Hematopoietic multipotent progenitor cell treated with erythropoietin and hydrocortisone succinate and interleukin-3 and kit ligand, for 17 days (in vitro differentiated cells): ENCODE data around the gene ASCC1.
"Not testable (repeated sequence)": the region's sequence is repeated elsewhere in the genome, so short reads cannot be mapped to it uniquely, and the experiment has no call there.

ENCODE experiments used
- DNase-seq: peaks from one replicate; pipeline ENCODE4 v3.0.0-alpha.2; 2015; ENCODE audit warnings: low spot score

The ASCC1 gene

DNA sequence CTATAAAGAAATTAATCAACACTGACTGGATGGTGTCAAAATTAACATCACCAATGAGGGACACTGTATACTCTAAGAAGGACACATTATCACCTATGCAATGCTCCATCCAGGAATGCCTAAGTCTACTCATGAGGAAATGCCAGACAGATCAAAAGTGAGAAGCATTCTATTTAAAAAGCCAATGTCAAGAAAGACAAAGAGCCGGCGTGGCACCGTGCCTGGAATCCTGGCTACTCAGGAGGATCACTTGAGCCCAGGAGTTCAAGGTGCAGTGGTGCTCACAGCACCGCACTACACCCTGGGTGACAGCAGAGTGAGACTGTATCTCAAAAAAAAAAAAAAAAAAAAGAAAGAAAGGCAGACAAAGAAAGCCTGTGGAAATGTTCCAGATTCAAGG lies 45.8 kb downstream of the ASCC1 start:
- DNase-seq: no peak

- no peak for DNase-seq
Measured at GRCh38 chr10:72167118-72167517, 49.0 kb downstream of the ASCC1 start.

- DNase-seq: no peak
Measured at GRCh38 chr10:72164617-72165016, 51.5 kb downstream of the ASCC1 start.

DNA sequence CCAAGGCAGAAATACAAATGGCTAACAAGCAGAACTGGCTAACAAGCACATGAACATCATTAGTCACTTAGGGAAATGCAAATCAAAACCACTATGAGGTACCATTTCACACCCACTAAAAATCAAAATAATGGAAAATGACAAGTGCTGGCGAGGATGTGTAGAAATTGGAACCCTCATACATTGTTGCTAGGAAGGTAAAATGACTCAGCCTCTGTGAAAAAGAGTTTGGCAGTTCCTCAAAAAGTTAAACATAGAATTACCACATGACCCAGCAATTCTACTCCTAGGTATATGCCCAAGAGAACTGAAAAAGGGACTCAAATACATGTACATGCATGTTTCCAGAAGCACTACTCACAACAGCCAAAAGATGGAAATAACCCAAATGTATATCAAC lies 53.1 kb downstream of the ASCC1 start:
- DNase-seq: no peak

GRCh38 chr10:72158176-72158575 lies 57.9 kb downstream of the ASCC1 start:
- no peak for DNase-seq

DNA sequence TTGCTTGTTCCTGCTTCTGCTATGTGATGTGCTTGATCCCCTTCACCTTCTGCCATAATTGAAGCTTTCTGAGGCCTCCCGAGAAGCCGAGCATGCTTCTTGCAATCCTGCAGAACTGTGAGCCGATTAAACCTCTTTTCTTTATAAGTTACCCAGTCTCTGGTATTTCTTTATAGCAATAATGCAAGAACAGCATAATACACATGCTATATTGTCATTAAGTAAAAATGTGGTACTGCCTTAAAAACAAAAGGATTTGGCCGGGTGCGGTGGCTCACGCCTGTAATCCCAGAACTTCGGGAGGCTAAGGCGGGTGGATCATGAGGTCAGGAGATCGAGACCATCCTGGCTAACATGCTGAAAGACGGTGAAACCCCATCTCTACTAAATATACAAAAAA lies 59.9 kb downstream of the ASCC1 start:
- DNase-seq: no peak

- no peak for DNase-seq
Measured at GRCh38 chr10:72152286-72152685, 63.8 kb downstream of the ASCC1 start.

DNA sequence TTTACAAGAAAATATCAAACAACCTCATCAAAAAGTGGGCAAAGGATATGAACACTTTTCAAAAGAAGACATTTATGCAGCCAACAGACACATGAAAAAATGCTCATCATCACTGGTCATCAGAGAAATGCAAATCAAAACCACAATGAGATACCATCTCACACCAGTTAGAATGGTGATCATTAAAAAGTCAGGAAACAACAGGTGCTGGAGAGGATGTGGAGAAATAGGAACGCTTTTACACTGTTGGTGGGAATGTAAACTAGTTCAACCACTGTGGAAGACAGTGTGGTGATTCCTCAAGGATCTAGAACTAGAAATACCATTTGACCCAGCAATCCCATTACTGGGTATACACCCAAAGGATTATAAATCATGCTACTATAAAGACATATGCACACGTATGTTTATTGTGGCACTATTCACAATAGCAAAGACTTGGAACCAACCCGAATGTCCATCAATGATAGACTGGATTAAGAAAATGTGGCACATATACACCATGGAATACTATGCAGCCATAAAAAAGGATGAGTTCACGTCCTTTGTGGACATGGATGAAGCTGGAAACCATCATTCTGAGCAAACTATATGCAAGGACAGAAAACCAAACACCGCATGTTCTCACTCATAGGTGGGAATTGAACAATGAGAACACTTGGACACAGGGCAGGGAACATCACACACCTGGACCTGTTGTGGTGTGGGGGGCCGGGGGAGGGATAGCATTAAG lies 65.2 kb downstream of the ASCC1 start:
- not testable (repeated sequence) for DNase-seq

DNA sequence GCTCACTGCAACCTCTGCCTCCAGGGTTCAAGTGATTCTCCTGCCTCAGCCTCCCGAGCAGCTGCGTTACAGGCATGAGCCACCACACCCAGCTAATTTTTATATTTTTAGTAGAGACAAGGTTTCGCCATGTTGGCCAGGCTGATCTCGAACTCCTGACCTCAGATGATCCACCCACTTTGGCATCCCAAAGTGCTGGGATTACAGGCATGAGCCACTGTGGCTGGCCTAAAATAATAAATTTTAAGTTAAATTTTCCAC lies 68.8 kb downstream of the ASCC1 start:
- not testable (repeated sequence) for DNase-seq

DNA sequence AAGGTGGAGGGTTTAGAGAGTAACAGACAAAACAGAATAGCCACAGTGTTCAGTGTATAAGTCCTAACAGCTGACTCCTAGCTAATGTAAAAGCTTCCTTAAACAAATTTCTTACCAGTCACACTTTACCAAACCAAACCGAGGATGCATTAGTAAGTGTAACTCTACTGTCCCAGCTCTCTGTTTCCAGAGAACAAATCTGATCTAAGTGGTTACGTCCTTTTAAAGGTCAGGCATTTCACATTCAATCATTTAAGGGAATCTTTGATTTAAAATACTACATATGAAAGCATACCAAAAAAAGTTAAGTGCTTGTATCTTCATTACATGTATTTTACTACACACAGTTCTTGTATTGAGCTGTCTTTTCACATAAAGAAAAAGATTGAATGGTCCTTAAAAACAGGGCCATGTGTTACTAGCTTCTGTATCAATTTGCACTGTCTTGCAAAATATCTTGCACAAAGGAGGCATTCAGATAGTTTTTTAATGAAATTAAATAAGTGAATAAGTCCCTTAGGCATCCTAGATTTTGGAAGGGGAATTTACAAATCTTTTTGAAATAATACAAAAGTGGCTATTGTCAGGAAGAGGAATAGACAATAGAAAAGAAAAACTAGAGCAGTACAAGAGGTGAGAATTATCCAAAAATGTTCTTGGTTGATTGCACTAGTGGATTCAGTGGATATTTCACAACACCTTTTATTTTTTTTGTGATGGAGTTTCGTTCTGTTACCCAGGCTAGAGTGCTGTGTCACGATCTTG lies 69.3 kb downstream of the ASCC1 start:
- no peak for DNase-seq

GRCh38 chr10:72146071-72146470 lies 70.0 kb downstream of the ASCC1 start:
- DNase-seq: no peak

DNA sequence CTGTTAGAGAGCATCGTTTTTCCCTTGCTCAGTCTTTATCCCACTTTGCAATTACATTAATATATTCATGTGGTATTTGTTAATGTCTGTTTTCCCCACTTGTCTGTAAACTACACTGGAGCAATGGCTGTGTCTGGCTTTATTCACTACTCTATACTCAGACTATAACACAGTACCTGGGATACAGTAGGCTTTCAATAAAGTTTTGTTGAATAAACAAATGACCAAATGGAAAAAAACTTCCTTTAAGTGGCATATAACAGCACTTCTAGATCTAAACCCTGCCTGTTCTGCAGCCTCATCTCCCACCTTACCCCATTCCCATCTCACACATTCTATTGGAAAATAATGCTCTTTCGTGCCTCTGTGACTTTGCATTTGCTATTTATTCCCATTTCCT lies 70.4 kb downstream of the ASCC1 start:
- no peak for DNase-seq

- no peak for DNase-seq
Measured at GRCh38 chr10:72140850-72141249, 75.2 kb downstream of the ASCC1 start.

DNA sequence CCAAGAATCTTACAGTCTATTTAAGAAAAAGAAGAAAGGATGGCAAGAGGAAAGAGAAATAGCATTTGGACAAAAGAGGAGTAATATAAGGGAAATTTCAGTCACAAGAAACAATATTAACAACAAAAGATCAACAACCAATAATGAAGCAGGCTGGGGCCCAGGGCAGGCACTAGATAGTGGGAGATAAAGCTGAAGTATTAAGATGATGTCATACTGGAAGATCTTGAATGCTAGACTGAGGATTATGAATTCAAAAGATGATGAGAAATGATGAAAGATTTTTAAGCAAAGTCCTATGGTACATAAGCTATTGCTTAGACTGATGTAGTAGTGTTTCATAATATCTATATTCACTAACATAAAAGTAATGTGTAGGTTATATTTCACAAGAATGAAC lies 75.9 kb downstream of the ASCC1 start:
- no peak for DNase-seq

- DNase-seq: no peak
Measured at GRCh38 chr10:72137583-72137982, 78.5 kb downstream of the ASCC1 start.

- DNase-seq: not testable (repeated sequence)
Measured at GRCh38 chr10:72136225-72136624, 79.9 kb downstream of the ASCC1 start.

DNA sequence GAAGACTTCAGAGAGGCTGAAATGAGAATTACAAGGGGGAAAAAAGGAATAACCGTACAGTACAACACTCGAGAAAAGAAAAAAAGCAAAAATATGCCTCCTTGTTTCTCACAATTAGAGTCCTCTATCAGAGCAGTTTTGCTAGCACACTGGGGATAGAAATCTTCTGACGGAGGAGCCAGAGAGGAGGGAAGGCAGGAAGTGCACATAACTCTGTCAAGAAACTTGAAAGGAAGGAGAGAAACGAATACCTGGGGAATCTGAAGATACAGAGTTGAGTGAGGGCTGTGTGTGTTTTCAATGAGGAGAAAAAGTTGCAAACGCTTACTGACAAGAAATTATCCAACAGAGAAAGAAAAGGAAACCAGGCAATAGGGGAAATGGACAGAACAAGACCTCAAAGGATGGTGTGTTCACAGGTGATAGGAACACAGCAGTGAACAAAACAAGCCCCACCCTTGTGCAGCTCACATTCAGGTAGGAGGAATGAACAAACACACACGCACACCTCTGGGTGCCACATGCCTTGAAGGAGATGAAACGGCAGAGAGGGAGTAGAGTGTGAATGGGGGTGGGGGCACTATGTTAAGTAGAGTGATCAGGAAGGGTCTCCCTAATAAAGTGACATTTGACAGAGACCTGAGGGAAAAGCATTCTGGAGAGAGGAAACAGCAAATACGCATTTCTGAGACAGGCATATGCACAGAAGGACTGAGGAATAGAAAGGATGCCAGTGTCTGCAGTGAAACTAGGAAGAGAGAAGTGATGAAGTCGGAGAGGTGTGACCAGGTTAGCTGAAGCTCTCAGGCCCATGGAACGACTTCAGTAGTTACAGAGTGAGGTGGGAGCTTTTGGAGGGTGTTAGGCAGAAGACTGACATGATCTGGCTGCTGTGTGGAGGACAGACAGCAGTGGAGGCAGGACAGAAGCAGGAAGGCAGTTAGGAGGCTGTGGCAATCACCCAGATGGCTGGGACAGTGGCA lies 81.0 kb downstream of the ASCC1 start:
- no peak for DNase-seq

DNA sequence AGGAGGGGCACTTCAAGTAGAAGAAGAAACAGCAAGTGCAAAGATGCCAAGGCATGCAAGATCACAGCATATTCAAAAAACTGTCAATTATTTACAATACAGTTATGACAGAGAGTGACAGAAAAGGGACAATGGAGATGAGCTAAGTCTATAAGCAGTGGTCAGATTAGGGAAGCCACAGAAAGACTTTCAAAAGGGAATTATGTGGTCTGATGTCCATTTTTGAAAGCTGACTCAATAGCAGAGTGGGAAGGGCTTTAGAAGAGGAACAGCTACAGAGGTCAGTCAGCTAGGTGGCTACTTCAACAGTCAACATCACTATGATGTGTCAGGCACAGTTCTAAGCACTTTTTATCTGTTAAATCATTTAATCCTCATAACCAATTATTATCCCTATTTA lies 82.6 kb downstream of the ASCC1 start:
- DNase-seq: no peak

GRCh38 chr10:72132854-72133253 lies 83.2 kb downstream of the ASCC1 start:
- no peak for DNase-seq

DNA sequence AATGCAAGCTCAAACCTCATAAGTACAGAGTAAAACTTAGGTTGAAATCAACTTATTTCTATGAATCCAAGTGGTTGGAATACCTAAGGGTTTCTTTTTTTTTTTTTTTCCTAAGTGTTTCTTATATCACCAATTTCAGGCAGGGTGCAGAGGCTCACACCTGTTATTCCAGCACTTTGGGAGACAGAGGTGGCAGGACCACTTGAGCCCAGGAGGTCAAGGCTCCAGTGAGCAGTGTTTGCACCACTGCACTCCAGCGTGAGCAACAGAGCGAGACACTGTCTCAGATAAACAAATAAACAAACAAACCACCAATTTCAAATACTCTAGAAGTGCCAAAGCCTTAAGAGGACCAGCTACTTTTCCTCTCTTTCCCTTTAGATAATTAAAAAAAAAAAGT lies 88.5 kb downstream of the ASCC1 start:
- DNase-seq: no peak

GRCh38 chr10:72126872-72127232 lies 89.2 kb downstream of the ASCC1 start:
- DNase-seq: no peak

DNA sequence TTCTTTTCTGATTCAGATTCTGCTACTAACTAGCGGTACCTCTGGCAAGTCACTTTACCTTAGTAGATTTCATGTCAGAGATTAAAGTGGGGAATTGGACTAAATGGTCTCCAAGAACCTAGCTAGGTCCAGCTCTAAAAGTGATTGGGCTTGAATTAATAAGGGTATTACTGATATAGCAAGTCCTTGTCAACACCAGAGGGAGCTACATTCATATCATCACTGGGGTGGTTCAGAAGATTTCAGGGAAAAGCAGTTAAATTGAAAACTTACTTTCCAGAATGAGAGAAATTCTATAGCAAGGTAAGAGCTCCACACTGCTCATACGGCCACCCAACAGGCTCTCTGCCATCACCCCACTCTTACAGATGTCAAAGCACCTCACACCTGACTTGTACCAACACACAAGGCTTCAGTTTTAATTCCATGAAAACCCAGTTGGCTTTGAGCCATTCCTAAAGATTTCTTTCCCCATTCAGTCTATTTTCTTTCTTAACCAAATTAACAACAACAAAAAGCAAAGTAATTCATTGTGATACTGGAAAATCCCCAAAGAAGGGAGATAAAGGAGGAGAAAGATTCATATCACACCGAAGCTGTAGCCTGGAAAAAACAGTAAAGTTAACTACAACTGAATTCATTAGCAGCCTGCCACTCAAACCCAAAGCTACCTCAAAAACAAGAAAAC lies 89.7 kb downstream of the ASCC1 start:
- DNase-seq: peak; percentile 63
